Measurements from ENCODE around the gene MRPL17. TPM values are rescaled to one million over a fixed set of nuclear protein-coding genes. Genes with fewer than 3 reads are reported as not detected.
A peak's percentile ranks its signal among the peaks of the same experiment; 100 is the strongest.
"Not testable (repeated sequence)": the region's sequence is repeated elsewhere in the genome, so short reads cannot be mapped to it uniquely, and the experiment has no call there.

MRPL17 gene
- total RNA-seq, result 46.5 TPM
- long read RNA-seq, transcript MRPL17-201 (3 exons, 1,969 nt), result major isoform, 25 of 26 reads
- long read RNA-seq, partial matches to known transcripts, result 0 of 26 reads
- long read RNA-seq, other reads (novel, unspliced or antisense), result 0 of 26 reads

DNA sequence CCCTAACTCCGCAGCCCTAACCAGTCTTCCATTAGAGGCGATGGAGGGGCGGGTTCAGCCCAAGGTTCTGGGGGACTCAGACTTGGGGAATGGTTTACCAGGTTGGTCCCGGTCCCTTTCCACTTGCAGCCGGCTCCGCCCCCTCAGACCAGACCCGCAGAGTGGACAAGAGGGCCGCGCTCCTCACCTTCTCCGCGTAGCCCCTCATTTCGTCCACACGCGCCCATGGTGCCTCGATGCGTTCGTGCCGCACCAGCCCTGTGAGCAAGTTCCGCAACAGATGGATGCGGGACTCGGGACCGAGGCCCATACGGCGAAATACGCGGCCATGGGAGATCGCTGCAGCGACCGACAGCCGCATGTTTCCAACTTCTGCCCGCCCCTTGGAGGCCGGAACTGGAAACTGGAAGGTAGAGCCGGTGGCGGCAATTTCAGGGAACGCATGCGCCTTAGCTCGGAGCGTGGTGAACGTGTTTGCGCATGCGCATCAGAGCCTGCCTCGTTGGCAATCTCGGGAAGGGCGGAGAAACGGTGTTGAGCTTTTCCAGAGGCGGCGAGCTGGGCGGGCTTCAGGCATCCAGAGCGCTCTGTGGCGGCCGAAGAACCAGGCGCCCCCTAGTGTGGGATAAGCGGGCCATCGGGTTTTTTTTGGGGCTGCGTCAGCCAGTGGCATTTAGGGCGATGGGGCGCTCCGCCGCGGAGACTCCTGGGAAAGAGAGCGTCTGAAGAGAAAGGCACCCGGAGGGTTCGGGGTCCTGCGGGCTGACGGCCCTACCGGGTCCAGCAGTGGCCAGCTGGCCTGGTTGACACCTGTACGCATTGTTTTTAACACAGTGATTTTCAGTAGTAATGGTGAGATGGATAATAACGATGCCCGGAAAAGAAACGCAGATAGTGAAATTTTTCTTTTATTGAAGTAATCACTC, at the start of gene MRPL17:
TSS of gene MRPL17 (minus strand) at position 405 of the 926 bp plus-strand sequence. CDS start at position 361, 44 bp downstream.
- DNase-seq (peak; percentile 99), ATAC-seq (ENCODE audit: poor library complexity) (peak; percentile 98)
- intact Hi-C loops (cut with DNase I), result loop anchor here (5.0 kb wide), 2 partner anchors 81 to 151 kb away; partner anchors contain the start of genes ILK and RRP8

DNA sequence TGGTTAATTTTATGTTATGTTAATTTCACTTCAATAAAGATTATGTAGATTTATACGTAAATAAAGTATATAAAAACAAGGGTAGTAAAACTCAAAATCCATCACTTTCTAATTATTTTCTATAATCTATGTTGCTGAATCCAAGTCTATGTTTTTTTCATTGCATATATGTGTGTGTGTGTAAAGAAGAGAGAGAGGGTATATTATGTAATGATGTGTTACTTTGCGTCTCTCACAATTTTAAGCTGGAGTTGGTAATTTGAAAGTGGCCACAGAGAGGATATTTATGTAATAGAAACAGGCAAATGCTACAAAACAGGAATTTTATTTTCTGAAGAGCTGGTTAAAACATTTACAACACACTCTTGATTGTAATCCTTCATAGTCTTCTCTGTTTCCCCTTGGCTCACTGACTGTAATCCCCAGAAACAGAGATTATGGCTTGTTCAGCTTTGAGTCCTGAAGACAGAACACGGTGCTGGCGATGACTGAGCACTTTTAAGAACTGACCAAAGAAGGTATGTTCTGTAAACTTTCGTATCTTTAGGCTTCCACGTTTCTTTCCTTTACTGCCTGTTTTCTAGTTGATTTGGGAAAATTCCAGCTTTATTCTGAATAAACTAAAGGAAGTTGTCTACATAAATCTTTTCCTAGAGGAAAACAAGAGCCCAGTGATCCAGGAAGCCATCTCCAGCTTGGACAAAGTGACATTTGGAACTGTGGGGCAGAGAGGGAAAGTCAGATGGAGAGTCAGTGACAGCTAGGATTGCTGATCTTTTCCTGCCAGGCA, 45.0 kb upstream of the MRPL17 start:
- no peak for ATAC-seq (ENCODE audit: poor library complexity)
- DNase-seq, result no peak
- intact Hi-C loops (cut with DNase I), result no loop called here

DNA sequence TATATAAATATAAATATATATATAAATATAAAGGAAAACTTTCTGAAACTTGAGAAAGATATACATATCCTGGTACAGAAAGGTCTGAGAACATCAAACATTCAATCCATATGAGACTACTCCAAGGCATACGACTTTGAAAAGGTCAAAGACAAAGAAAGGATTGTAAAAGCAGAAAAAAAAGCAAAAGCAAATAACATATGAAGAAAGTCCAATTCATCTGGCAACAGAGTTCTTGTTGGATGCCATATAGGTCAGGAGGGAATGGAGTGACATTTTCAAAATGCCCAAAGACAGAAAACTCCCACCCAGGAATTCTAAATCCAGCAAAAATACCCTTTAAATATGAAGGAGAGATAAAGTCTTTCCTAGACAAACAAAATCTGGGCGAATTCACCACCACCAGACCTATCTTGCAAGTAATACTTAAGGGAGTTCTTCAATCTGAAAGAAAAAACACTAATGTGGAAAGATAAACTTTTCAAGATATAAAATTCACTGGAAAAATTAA, 42.3 kb upstream of the MRPL17 start:
- ATAC-seq (ENCODE audit: poor library complexity) (no peak), DNase-seq (no peak)
- intact Hi-C loops (cut with DNase I), result no loop called here

- intact Hi-C loops (cut with DNase I), result no loop called here
Measured at GRCh38 chr11:6724013-6724412, 40.9 kb upstream of the MRPL17 start.

DNA sequence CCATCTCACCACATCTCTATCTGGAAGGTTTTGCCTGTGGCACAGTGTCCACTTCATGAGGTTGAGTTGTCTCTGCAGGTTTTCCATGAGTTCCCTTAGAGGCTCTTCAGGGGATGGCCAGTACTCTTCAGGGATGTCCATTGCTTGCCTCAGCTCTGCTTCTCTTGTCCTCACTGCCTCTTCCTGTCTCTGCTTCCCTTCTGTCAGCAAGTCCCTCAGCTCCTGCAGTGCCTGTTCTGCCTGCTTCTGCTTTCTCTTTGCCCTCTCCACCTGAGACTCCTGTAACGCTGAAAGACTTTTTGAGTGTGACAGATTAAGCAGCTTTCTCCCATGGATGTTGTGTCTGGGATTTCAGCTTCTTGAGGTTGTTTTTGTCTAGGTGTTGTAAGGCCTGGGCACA, 38.2 kb upstream of the MRPL17 start:
- ATAC-seq (ENCODE audit: poor library complexity) (no peak), DNase-seq (no peak)
- intact Hi-C loops (cut with DNase I), result no loop called here

More at GRCh38 chr11:6724013-6724412, 40.9 kb upstream of the MRPL17 start:
- DNase-seq (no peak), ATAC-seq (ENCODE audit: poor library complexity) (no peak)

DNA sequence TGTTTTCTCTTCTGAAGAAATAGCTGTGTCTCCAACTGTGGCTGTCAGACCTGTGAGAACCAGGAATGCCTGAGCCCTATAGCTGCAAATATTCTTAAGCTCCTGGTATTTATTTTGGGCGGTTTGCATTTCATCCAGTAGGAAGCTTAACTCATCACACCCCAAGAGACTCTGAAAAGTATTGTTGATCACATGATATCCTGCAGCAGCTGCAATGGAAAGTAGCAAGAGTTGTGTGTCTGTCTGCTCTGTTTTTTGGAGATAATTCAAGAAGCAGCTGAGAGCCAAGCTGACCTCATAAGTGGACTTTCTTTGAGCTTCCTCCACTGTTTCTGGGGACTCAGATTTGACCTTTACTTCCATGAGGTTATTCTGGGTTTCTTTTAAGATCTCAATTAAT, 36.4 kb upstream of the MRPL17 start:
- intact Hi-C loops (cut with DNase I), result loop anchor here (10.0 kb wide), 1 partner anchor 55 kb away; the partner anchor contains the start of gene OR2AG2
- ATAC-seq (ENCODE audit: poor library complexity), result peak; percentile 38
- DNase-seq, result no peak

GRCh38 chr11:6717426-6717825, 34.3 kb upstream of the MRPL17 start:
- ATAC-seq (ENCODE audit: poor library complexity) (no peak), DNase-seq (no peak)
- intact Hi-C loops (cut with DNase I), result loop anchor here (10.0 kb wide), 1 partner anchor 57 kb away; the partner anchor contains the start of gene OR2AG2

DNA sequence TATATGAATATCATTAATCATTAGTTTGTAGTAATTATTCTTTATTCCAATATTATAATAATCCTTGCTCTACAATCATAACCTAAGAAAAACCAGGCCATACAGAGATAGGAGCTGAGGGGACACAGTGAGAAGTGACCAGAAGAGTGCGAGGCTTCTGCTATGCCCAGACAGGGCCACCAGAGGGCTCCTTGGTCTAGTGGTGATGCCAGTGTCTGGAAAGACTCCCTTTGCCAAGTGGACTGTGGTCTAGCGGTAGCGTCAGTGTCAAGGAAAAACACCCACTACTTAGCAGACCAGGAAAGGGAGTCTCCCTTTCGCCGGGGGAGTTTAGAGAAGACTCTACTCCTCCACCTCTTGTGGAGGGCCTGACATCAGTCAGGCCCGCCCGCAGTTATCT, 28.4 kb upstream of the MRPL17 start:
- ATAC-seq (ENCODE audit: poor library complexity); DNase-seq: not testable (repeated sequence)
- intact Hi-C loops (cut with DNase I), result loop anchor here (10.0 kb wide), 1 partner anchor 63 kb away; the partner anchor contains the start of gene OR2AG2

DNA sequence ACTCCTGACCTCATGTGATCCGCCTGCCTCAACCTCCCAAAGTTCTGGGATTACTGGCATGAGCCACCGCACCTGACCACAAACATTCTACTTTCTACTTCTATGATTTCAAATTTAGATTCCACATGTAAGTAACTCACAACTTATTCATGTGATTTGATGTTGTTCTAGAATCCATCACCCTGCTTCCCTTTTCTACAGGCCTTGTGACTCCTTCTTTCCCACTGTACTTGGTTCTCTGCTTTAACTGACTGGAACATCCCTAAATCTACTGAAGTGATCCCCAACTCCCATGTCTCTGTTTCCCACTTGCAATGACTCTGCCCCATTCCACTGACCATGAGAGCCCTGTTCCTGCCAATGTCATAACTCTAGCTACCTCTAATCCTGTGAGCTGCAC, 25.7 kb upstream of the MRPL17 start:
- DNase-seq (no peak), ATAC-seq (ENCODE audit: poor library complexity) (no peak)
- intact Hi-C loops (cut with DNase I), result loop anchor here (5.0 to 10.0 kb wide), 3 partner anchors 46 to 334 kb away; no protein-coding TSS in a partner anchor

DNA sequence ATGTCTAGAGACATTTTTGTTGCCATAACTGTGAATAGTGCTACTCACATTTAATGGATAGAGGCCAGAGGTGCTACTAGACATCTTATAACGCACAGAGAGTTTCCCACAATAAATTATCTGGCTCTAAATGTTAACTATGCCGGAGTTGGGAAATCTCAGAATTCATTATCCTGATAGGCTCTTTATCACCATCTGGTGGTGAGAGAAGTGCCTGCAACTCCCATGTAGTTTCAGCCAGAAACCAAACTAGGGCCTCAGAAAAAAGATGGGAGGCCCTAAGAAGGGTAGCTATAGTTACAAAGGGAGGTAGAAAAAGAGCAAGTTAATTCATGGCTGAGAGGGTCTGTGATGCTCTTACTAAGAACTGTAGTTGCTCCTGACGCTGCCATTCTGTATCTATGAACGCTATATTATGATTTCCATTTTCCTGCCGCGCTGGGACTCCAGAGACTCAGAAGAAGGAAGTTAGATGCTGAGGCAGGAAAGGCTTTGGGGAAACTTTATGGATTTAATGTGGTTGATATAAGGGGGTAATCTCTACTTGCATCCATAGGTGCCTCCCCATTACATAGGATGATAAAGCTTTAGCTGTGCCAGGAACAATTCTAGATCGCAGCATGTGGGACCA, 22.9 kb upstream of the MRPL17 start:
- intact Hi-C loops (cut with DNase I), result loop anchor here (5.0 to 10.0 kb wide), 3 partner anchors 49 to 331 kb away; no protein-coding TSS in a partner anchor
- ATAC-seq (ENCODE audit: poor library complexity), result peak; percentile 66
- DNase-seq, result no peak

DNA sequence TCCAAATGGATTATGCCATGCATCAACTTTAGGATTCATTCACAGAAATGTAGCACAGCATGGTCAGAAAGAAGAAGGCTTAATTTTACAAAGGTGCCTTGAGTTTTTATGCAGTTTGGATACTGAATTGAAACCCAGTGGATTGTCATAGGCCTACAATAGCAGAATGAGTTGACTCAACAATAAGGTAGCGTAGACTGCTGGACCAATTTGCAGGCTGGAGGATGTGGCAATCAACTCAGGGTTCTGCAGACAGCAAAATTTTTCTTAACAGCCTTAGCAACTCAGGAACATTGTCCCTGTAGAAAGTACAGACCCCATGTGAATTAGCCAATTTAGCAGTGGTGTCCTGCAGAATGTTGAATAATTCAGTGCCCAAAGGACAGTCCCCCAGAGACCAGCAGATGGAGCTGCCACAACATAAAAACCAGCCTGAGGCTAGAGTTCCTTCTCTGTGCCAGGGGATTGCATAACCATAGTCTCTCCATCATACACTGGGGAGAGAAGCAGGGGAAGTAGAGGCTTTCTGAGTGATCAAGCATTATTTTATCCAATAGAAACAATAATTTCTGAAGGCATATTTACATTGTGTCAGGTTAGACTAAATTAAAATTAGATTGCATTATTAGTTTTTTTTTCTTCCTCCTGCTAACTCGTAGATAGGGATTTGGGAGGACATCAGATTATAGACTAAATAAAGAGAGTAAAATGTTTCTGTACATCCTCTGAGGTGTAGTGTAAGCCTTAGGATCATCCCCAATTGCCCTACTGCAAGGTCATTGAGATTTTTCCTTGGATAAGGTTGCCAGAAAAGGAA, 20.3 kb upstream of the MRPL17 start:
- intact Hi-C loops (cut with DNase I), result loop anchor here (10.0 kb wide), 2 partner anchors 51 to 329 kb away; no protein-coding TSS in a partner anchor
- ATAC-seq (ENCODE audit: poor library complexity), result peak; percentile 95
- DNase-seq, result peak; percentile 48

- not testable (repeated sequence) for ATAC-seq (ENCODE audit: poor library complexity); DNase-seq
- intact Hi-C loops (cut with DNase I), result loop anchor here (10.0 kb wide), 2 partner anchors 53 to 327 kb away; no protein-coding TSS in a partner anchor
Measured at GRCh38 chr11:6701955-6702354, 18.8 kb upstream of the MRPL17 start.

GRCh38 chr11:6695377-6695776, 12.2 kb upstream of the MRPL17 start:
- peak; percentile 84 for ATAC-seq (ENCODE audit: poor library complexity)
- DNase-seq, result no peak
- intact Hi-C loops (cut with DNase I), result no loop called here

DNA sequence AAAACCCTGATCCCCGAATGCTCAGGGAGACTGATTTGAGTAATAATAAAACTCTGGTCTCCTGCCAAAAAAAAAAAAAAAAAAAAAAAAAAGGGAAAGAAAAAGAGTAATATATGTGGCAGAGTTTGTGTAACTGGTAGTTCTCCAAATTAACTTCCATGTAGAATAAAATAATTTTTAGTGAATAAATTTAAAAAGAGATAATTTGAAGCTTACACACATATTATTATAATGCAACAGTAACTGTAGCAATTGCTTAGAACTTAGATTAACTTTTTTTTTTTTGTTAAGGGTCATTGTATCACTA, 11.0 kb upstream of the MRPL17 start:
- DNase-seq (no peak), ATAC-seq (ENCODE audit: poor library complexity) (no peak)
- intact Hi-C loops (cut with DNase I), result no loop called here

DNA sequence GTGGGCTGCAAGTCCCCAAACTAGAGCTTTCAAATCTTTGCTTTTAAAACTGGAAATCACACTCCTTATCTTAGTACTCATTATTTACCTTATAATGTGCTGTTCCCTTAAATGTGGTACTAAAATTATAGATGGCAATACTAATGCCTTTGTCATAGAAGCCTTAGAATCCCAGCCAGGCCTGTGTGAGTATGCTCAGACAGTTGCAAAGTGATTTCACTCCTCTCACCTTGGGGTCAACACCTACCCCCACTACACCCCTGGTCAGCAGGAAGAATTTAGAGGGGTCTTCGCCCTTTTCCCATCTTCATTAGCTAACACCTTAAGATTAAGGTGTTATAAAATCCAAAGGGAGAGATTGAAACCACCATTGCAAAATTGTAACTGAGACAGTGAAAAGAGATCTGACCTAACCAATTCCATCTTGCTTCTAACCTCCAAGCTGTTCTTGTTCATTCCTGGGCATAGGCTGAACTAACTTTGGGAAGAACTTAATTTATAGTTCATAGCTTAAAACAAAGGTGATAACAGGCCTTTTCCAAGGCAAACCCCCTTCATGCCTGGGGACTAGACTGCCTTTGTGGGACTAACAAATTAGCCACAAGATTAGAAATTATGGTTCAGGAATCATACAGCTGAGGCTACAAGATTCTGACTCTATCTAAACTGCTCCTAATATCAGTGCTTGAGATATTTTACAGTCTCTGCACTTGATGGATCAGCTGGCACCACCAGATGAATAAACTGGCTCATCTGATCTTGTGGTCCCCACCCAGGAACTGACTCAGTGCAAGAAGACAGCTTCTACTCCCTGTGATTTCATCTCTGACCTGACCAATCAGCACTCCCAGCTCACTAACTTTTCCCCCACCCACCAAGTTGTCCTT, 10.4 kb upstream of the MRPL17 start:
- ATAC-seq (ENCODE audit: poor library complexity), result peak; percentile 77
- no peak for DNase-seq
- intact Hi-C loops (cut with DNase I), result no loop called here

GRCh38 chr11:6692128-6692527, 9.0 kb upstream of the MRPL17 start:
- ATAC-seq (ENCODE audit: poor library complexity), result no peak

More at GRCh38 chr11:6692128-6692527, 9.0 kb upstream of the MRPL17 start:
- intact Hi-C loops (cut with DNase I), result no loop called here
- no peak for DNase-seq
